CD4-positive, alpha-beta T cell (primary cell): ENCODE results near the gene FBXO15. TPM values are rescaled to one million over a fixed set of nuclear protein-coding genes. Genes with fewer than 3 reads are reported as not detected.

ENCODE experiments used
- ATAC-seq: fragments of 200-7000 bp; cut with Tn5 transposase; one replicate; pipeline ENCODE4 v1.10.0; 2022; ENCODE audit warnings: mild to moderate bottlenecking; ENCODE audit not compliant: poor library complexity
- CTCF ChIA-PET: fragments of 350-600 bp; sonication (Branson Sonifier 250); formaldehyde crosslinking; loops from one replicate; lab custom pipeline; 2021; ENCODE audit warnings: antibody characterized with exemption, inconsistent platforms; lab: Charles Lee
- POLR2A ChIA-PET: fragments of 350-600 bp; sonication (Branson Sonifier 250); formaldehyde crosslinking; loops from one replicate; lab custom pipeline; 2021; ENCODE audit warnings: antibody characterized with exemption, inconsistent platforms; lab: Charles Lee
- DNase-seq, 14 experiments: peaks; one replicate each; pipeline ENCODE4 v3.0.0-alpha.2; 2013 to 2020; ENCODE audit warnings: mixed read lengths in 2 of 14
- H3K27ac ChIP-seq, 2 donors: one replicate each; pipeline versions ENCODE4 v1.5.1 to v1.7.0; 2013; ENCODE audit warnings: low read length in 2 of 2, low read depth in 1 of 2, mild to moderate bottlenecking in 1 of 2
- H3K27me3 ChIP-seq, 2 experiments: 1 replicate in 1 of 2; 2 replicates in 1 of 2; pipeline versions ENCODE4 v1.6.1 to v1.7.0; 2013; ENCODE audit warnings: low read length in 2 of 2, control low read depth in 1 of 2, mild to moderate bottlenecking in 1 of 2, moderate library complexity in 1 of 2; ENCODE audit not compliant: insufficient read depth in 2 of 2, control insufficient read depth in 1 of 2
- H3K36me3 ChIP-seq: one replicate; pipeline ENCODE4 v1.6.1; 2013; ENCODE audit warnings: low read length, control low read depth; ENCODE audit not compliant: insufficient read depth
- H3K4me1 ChIP-seq: one replicate; pipeline ENCODE4 v1.6.1; 2013; ENCODE audit warnings: low read length, control low read depth; ENCODE audit not compliant: insufficient read depth
- H3K4me3 ChIP-seq: one replicate; pipeline ENCODE4 v1.5.1; 2013; ENCODE audit warnings: mild to moderate bottlenecking, low read length, moderate library complexity
- H3K9me3 ChIP-seq, 2 experiments: 1 replicate in 1 of 2; 2 replicates in 1 of 2; pipeline versions ENCODE4 v1.6.1 to v1.7.0; 2013; ENCODE audit warnings: low read length in 2 of 2, mild to moderate bottlenecking in 2 of 2, control low read depth in 1 of 2, moderate library complexity in 1 of 2; ENCODE audit not compliant: control insufficient read depth in 1 of 2, insufficient read depth in 1 of 2
- H3K27ac Mint-ChIP-seq: one replicate; pipeline ENCODE4 v1.8.0; 2020; ENCODE audit warnings: mixed read lengths
- H3K27me3 Mint-ChIP-seq: one replicate; pipeline ENCODE4 v1.8.0; 2021; ENCODE audit warnings: mixed read lengths
- H3K36me3 Mint-ChIP-seq: one replicate; pipeline ENCODE4 v1.8.0; 2021; ENCODE audit warnings: low read depth, mixed read lengths
- H3K4me1 Mint-ChIP-seq: one replicate; pipeline ENCODE4 v1.8.0; 2021; ENCODE audit warnings: low read depth, mixed read lengths
- H3K4me3 Mint-ChIP-seq: one replicate; pipeline ENCODE4 v1.8.0; 2020; ENCODE audit warnings: mild to moderate bottlenecking, mixed read lengths
- H3K9me3 Mint-ChIP-seq: one replicate; pipeline ENCODE4 v1.8.0; 2020; ENCODE audit warnings: mixed read lengths
- intact Hi-C, 2 experiments: fragments of 100-400 bp; cut with DNase I in 1 of 2; cut with micrococcal nuclease in 1 of 2; formaldehyde crosslinking; loops; one replicate each; pipeline versions ENCODE4 v1.15.1 to v1.9.0; 2023 to 2025; cut with DNase I, micrococcal nuclease
- total RNA-seq, 174 experiments: library from RNA in 2 of 174; stranded (reverse) in 2 of 174; gene quantifications; one replicate each; pipeline ENCODE4 v1.2.3 and lab custom pipeline; 2021 to 2026
- TF ChIP-seq, protein P1 (sequence below): fragments of 200-600 bp; IDR thresholded peaks from one replicate; pipeline ENCODE4 v1.8.0; 2022; ENCODE audit warnings: antibody characterized with exemption, mild to moderate bottlenecking

FBXO15 gene
- total RNA-seq, 2 experiments from 2014 or later, result 0.58 to 1.0 TPM

GRCh38 chr18:74139411-74139810 lies 8.2 kb downstream of the FBXO15 start:
- Histone ChIP-seq H3K27ac (no peak overlapping the region), H3K36me3 (no peaks in the 10 kb centered on the region), H3K9me3 (no peaks in the 10 kb centered on the region), H3K4me1 (no peaks in the 10 kb centered on the region), H3K27me3 (no peaks in the 10 kb centered on the region), H3K4me3 (no peak overlapping the region)
- Mint-ChIP-seq H3K27me3 (peaks cover 9% of the 10 kb centered on the region), H3K27ac (no peak overlapping the region), H3K9me3 (no peaks in the 10 kb centered on the region), H3K4me1 (no peaks in the 10 kb centered on the region), H3K36me3 (no peaks in the 10 kb centered on the region), H3K4me3 (no peak overlapping the region)
- POLR2A ChIA-PET, result no interaction called here
- TF ChIP-seq, protein P1, sequence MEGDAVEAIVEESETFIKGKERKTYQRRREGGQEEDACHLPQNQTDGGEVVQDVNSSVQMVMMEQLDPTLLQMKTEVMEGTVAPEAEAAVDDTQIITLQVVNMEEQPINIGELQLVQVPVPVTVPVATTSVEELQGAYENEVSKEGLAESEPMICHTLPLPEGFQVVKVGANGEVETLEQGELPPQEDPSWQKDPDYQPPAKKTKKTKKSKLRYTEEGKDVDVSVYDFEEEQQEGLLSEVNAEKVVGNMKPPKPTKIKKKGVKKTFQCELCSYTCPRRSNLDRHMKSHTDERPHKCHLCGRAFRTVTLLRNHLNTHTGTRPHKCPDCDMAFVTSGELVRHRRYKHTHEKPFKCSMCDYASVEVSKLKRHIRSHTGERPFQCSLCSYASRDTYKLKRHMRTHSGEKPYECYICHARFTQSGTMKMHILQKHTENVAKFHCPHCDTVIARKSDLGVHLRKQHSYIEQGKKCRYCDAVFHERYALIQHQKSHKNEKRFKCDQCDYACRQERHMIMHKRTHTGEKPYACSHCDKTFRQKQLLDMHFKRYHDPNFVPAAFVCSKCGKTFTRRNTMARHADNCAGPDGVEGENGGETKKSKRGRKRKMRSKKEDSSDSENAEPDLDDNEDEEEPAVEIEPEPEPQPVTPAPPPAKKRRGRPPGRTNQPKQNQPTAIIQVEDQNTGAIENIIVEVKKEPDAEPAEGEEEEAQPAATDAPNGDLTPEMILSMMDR, result no peak
- CTCF ChIA-PET, result no interaction called here
- intact Hi-C loops, result no loop called here
- ATAC-seq (no peak), DNase-seq (no peak)

- Histone ChIP-seq H3K27me3 (no peaks in the 10 kb centered on the region), H3K4me1 (no peaks in the 10 kb centered on the region), H3K36me3 (no peaks in the 10 kb centered on the region), H3K4me3 (no peak overlapping the region), H3K9me3 (no peaks in the 10 kb centered on the region), H3K27ac (no peak overlapping the region)
- no peaks in the 10 kb centered on the region for H3K9me3 Mint-ChIP-seq
- DNase-seq (no peak), ATAC-seq (no peak)
- ChIA-PET CTCF (no interaction called here), POLR2A (no interaction called here)
- intact Hi-C loops, result no loop called here
- TF ChIP-seq, protein P1, result no peak
- no peak overlapping the region for H3K27ac Mint-ChIP-seq
- no peaks in the 10 kb centered on the region for H3K36me3 Mint-ChIP-seq
- no peak overlapping the region for H3K4me3 Mint-ChIP-seq
- H3K27me3 Mint-ChIP-seq, result peaks cover 9% of the 10 kb centered on the region
- H3K4me1 Mint-ChIP-seq, result no peaks in the 10 kb centered on the region
These were observed 9.6 kb downstream of the FBXO15 start for GRCh38 chr18:74137920-74138538.

GRCh38 chr18:74132201-74132600 lies 15.4 kb downstream of the FBXO15 start:
- no peak overlapping the region for H3K4me3 ChIP-seq
- no peaks in the 10 kb centered on the region for H3K4me1 ChIP-seq
- H3K27me3 ChIP-seq, result no peaks in the 10 kb centered on the region
- no peaks in the 10 kb centered on the region for H3K4me1 Mint-ChIP-seq
- ChIA-PET POLR2A (no interaction called here), CTCF (no interaction called here)
- H3K27ac ChIP-seq, result no peak overlapping the region
- no peak overlapping the region for H3K4me3 Mint-ChIP-seq
- TF ChIP-seq, protein P1, result no peak
- H3K36me3 Mint-ChIP-seq, result no peaks in the 10 kb centered on the region
- intact Hi-C loops, result no loop called here
- DNase-seq (no peak), ATAC-seq (no peak)
- H3K9me3 Mint-ChIP-seq, result no peaks in the 10 kb centered on the region
- H3K36me3 ChIP-seq, result no peaks in the 10 kb centered on the region
- no peaks in the 10 kb centered on the region for H3K27me3 Mint-ChIP-seq
- no peak overlapping the region for H3K27ac Mint-ChIP-seq
- no peaks in the 10 kb centered on the region for H3K9me3 ChIP-seq
